K562 (cell line): ENCODE results near the gene NDUFA13. TPM values are rescaled to one million over a fixed set of nuclear protein-coding genes. Genes with fewer than 3 reads are reported as not detected.

ENCODE experiments used
- ATAC-seq: fragments of 200-7000 bp; cut with Tn5 transposase; 3 replicates; pipeline ENCODE4 v1.9.1; 2020; ENCODE audit warnings: moderate library complexity
- BruUV-seq: library from RNA; stranded (reverse); fragments of 400-500 nt; replicated peaks from 2 replicates; lab custom pipeline; 2021; lab: Mats Ljungman, UMichigan
- CTCF ChIA-PET: fragments of 300-600 bp; formaldehyde crosslinking; extraction: SDS; loops from one replicate; lab custom pipeline; 2021; ENCODE audit warnings: low intra/inter-chr PET ratio; lab: Yijun Ruan, JAX
- POLR2A ChIA-PET: fragments of 300-600, 350-650 bp; sonication (Branson Sonifier 250); formaldehyde crosslinking; extraction: SDS; loops from one replicate; lab custom pipeline; 2021; ENCODE audit warnings: antibody characterized with exemption, inconsistent platforms; lab: Yijun Ruan, JAX
- DNase-seq, 4 experiments: peaks; one replicate each; pipeline versions ENCODE4 v3.0.0 to v3.0.0-alpha.2; 2011 to 2018; ENCODE audit warnings: low spot score in 3 of 4, mixed read lengths in 3 of 4; ENCODE audit errors: extremely low read depth in 1 of 4
- FAIRE-seq: peaks from 2 replicates; lab custom pipeline; 2011; peaks lifted over from hg19 to GRCh38; lab: Jason Lieb, UNC
- H2AFZ ChIP-seq: 2 replicates; pipeline ENCODE4 v1.6.0; 2011; ENCODE audit warnings: low read depth, low read length, control low read depth, inconsistent platforms
- H3K27ac ChIP-seq: fragments of 200-600 bp; 3 replicates; pipeline ENCODE4 v1.8.0; 2011; ENCODE audit warnings: low read depth, mild to moderate bottlenecking, control low read depth, inconsistent platforms, low read length, moderate library complexity, mixed read lengths; ENCODE audit errors: extremely low read depth
- H3K27me3 ChIP-seq, 2 experiments: fragments of 300-600 bp in 1 of 2; 2 replicates in 1 of 2; 3 replicates in 1 of 2; pipeline versions ENCODE4 v1.6.0 to v1.8.0; 2011; ENCODE audit warnings: inconsistent platforms in 2 of 2, low read length in 2 of 2, mild to moderate bottlenecking in 1 of 2, mixed read lengths in 1 of 2, moderate library complexity in 1 of 2; ENCODE audit not compliant: control insufficient read depth in 2 of 2, insufficient read depth in 2 of 2
- H3K36me3 ChIP-seq: fragments of 300-600 bp; 3 replicates; pipeline ENCODE4 v1.8.0; 2011; ENCODE audit warnings: mild to moderate bottlenecking, low read length, inconsistent platforms; ENCODE audit not compliant: control insufficient read depth, insufficient read depth
- H3K4me1 ChIP-seq, 2 experiments: fragments of 200-600 bp in 1 of 2; replicated peaks in 1 of 2; 2 replicates in 1 of 2; 3 replicates in 1 of 2; pipeline versions ENCODE4 v1.5.1 to v1.8.0; 2011; ENCODE audit warnings: inconsistent platforms in 2 of 2, low read length in 2 of 2, mild to moderate bottlenecking in 1 of 2, mixed read lengths in 1 of 2, moderate library complexity in 1 of 2; ENCODE audit not compliant: control insufficient read depth in 2 of 2, insufficient read depth in 2 of 2
- H3K4me2 ChIP-seq: 2 replicates; pipeline ENCODE4 v1.6.1; 2011; ENCODE audit warnings: low read length, control low read depth, inconsistent platforms, mixed read lengths; ENCODE audit not compliant: insufficient read depth
- H3K4me3 ChIP-seq: fragments of 200-600 bp; sonication (generic), shearing (Covaris generic); 2 replicates; pipeline ENCODE4 v1.5.1; 2016; ENCODE audit warnings: control low read depth, inconsistent platforms
- H3K79me2 ChIP-seq: fragments of 200-600 bp; 3 replicates; pipeline ENCODE4 v1.8.0; 2011; ENCODE audit warnings: low read length, inconsistent platforms; ENCODE audit not compliant: control insufficient read depth, insufficient read depth
- H3K9ac ChIP-seq, 2 experiments: 2 replicates each; pipeline versions ENCODE4 v1.6.0 to v1.6.1; 2011; ENCODE audit warnings: low read depth in 2 of 2, low read length in 2 of 2, control low read depth in 1 of 2, inconsistent platforms in 1 of 2, mild to moderate bottlenecking in 1 of 2, mixed read lengths in 1 of 2; ENCODE audit not compliant: insufficient read depth in 1 of 2
- H3K9me1 ChIP-seq: one replicate; pipeline ENCODE4 v1.6.0; 2011; ENCODE audit warnings: inconsistent platforms, mild to moderate bottlenecking, low read length, moderate library complexity; ENCODE audit not compliant: control insufficient read depth, insufficient read depth
- H3K9me3 ChIP-seq: replicated peaks from 2 replicates; pipeline ENCODE4 v1.5.1; 2011; ENCODE audit warnings: low read depth, low read length, inconsistent platforms; ENCODE audit not compliant: control insufficient read depth, insufficient read depth
- H4K20me1 ChIP-seq: replicated peaks from 2 replicates; pipeline ENCODE4 v1.6.1; 2011; ENCODE audit warnings: low read length, inconsistent platforms, mixed read lengths; ENCODE audit not compliant: control insufficient read depth, insufficient read depth
- CBFA2T3 ChIP-seq: fragments of 450-650 bp; IDR thresholded peaks from 2 replicates; pipeline ENCODE4 v1.6.1; 2017
- CTCF ChIP-seq, 3 experiments: IDR thresholded peaks in 2 of 3; conservative IDR thresholded peaks in 1 of 3; 2 replicates each; pipeline ENCODE4 v1.5.1; 2011 to 2012; ENCODE audit warnings: low read length in 3 of 3, mild to moderate bottlenecking in 3 of 3, control low read depth in 2 of 3, improper control_type of control experiment in 1 of 3, inconsistent platforms in 1 of 3, low read depth in 1 of 3, mixed read lengths in 1 of 3, moderate library complexity in 1 of 3; ENCODE audit not compliant: insufficient read depth in 2 of 3
- CTCFL ChIP-seq: IDR thresholded peaks from 2 replicates; pipeline ENCODE4 v1.6.1; 2011; ENCODE audit warnings: borderline replicate concordance, low read depth, mild to moderate bottlenecking, moderate library complexity, low read length; ENCODE audit not compliant: insufficient read depth, poor library complexity, severe bottlenecking
- ESRRA ChIP-seq: fragments of 450-650 bp; IDR thresholded peaks from 2 replicates; pipeline ENCODE4 v1.6.1; 2014; ENCODE audit warnings: low read depth, mild to moderate bottlenecking, moderate library complexity, borderline replicate concordance
- HNRNPH1 ChIP-seq: fragments of 200-400 bp; formaldehyde crosslinking; optimal IDR thresholded peaks from 2 replicates; pipeline ENCODE3; 2017; ENCODE audit warnings: low read depth, mild to moderate bottlenecking, low read length, moderate library complexity
- MAFF ChIP-seq: IDR thresholded peaks from 2 replicates; pipeline ENCODE4 v1.6.1; 2012; ENCODE audit warnings: low read length, improper control_type of control experiment
- MBD1 ChIP-seq: fragments of 250-450 bp; sonication (Bioruptor Pico); IDR thresholded peaks from 2 replicates; pipeline ENCODE4 v1.8.0; 2022; ENCODE audit warnings: inconsistent platforms
- MCM2 ChIP-seq: fragments of 450-650 bp; IDR thresholded peaks from 2 replicates; pipeline ENCODE4 v1.6.1; 2017; ENCODE audit warnings: low read depth, mild to moderate bottlenecking
- RAD21 ChIP-seq, 2 experiments: fragments of 250-450 bp in 1 of 2; fragments of 450-650 bp in 1 of 2; sonication (Bioruptor Pico) in 1 of 2; formaldehyde crosslinking in 1 of 2; IDR thresholded peaks in 1 of 2; conservative IDR thresholded peaks in 1 of 2; 2 replicates each; pipeline versions ENCODE4 v1.4.0 to v1.8.0; 2020 to 2022; ENCODE audit warnings: mild to moderate bottlenecking in 2 of 2, moderate library complexity in 1 of 2
- SRSF7 ChIP-seq: fragments of 200-400 bp; formaldehyde crosslinking; optimal IDR thresholded peaks from 2 replicates; pipeline ENCODE3; 2017; ENCODE audit warnings: mild to moderate bottlenecking, low read depth, low read length
- TCFL5 ChIP-seq: fragments of 250-450 bp; sonication (Bioruptor Pico); conservative IDR thresholded peaks from 2 replicates; pipeline ENCODE4 v1.6.1; 2021; ENCODE audit warnings: mild to moderate bottlenecking, moderate library complexity, matching md5 sums
- TEAD1 ChIP-seq, 2 experiments: fragments of 450-650 bp in 1 of 2; sonication (generic) in 1 of 2; formaldehyde crosslinking; IDR thresholded peaks; 2 replicates each; pipeline versions ENCODE4 v1.4.0 to v1.8.0; 2020 to 2022; ENCODE audit warnings: mild to moderate bottlenecking in 2 of 2, missing genetic modification reagents in 1 of 2
- TEAD4 ChIP-seq, 2 experiments: sonication (generic) in 1 of 2; formaldehyde crosslinking in 1 of 2; IDR thresholded peaks; 2 replicates each; pipeline versions ENCODE4 v1.6.1 to v1.8.0; 2012 to 2022; ENCODE audit warnings: borderline replicate concordance in 1 of 2, inconsistent platforms in 1 of 2, low read length in 1 of 2, mild to moderate bottlenecking in 1 of 2, missing genetic modification reagents in 1 of 2
- ZBED1 ChIP-seq: IDR thresholded peaks from 2 replicates; pipeline ENCODE4 v1.6.1; 2014
- ZNF23 ChIP-seq: fragments of 250-450 bp; sonication (Bioruptor Pico); IDR thresholded peaks from 2 replicates; pipeline ENCODE4 v1.4.0; 2020; ENCODE audit warnings: mild to moderate bottlenecking
- WGBS: fragments of 100-300 bp; shearing (Covaris generic); methylation state at CpG from one replicate; pipeline ENCODE4 v1.1.6; 2016; ENCODE audit warnings: low coverage, mixed read lengths; ENCODE audit not compliant: insufficient coverage; ENCODE audit errors: missing lambda C conversion rate; 5-methylcytosine and 5-hydroxymethylcytosine counted together
- in situ Hi-C: fragments of 300-500 bp; cut with MboI; formaldehyde crosslinking; loops from 4 replicates; pipeline ENCODE4 v1.15.0; 2018; ENCODE audit warnings: inconsistent platforms, mixed read lengths
- intact Hi-C: fragments of 100-400 bp; cut with micrococcal nuclease; formaldehyde crosslinking; loops from 2 replicates; pipeline ENCODE4 v1.14.2; 2022
- polyA plus RNA-seq, 8 experiments: library from polyadenylated mRNA; depleted of rRNA in 4 of 8; stranded (reverse) in 5 of 8; unstranded in 3 of 8; fragments of >200 nt; fragmentation: Nextera tagmentation in 2 of 8; fragmentation: Illumina TruSeq in 1 of 8; extraction: Ambion mirVana in 2 of 8; extraction: Trizol in 1 of 8; gene quantifications; 2 replicates each; pipeline versions ENCODE4 v1.2.1 to v1.2.3, GENCODE V29; 2011 to 2014; ENCODE audit warnings: inconsistent platforms in 1 of 8, missing spikeins in 1 of 8
- total RNA-seq, 7 experiments: library from RNA; depleted of rRNA in 6 of 7; stranded (reverse); fragments of >200 nt in 6 of 7; fragmentation: Illumina TruSeq in 2 of 7; extraction: Trizol in 2 of 7; gene quantifications; 2 replicates each; pipeline versions ENCODE4 v1.2.1 to v1.2.3, GENCODE V29; 2011 to 2021; ENCODE audit warnings: low replicate concordance in 1 of 7

NDUFA13 gene
- total and polyA plus RNA-seq, 9 of the 15 experiments (the other 6 are each of a cell fraction or from before 2014, with no cell fraction given) = 146 to 596 (median 429) TPM

- Histone ChIP-seq H3K4me1 (peaks cover 0 to 19% of the 10 kb centered on the region in 2 experiments; a peak in 2 of 5 replicates), H3K9me3 (no peaks in the 10 kb centered on the region), H3K9ac (peak overlapping the region in 1 of 2 experiments; percentile 58; a peak in 1 of 4 replicates), H4K20me1 (peaks cover 7% of the 10 kb centered on the region; the same call in 1 of the 2 replicates), H3K27ac (no peak overlapping the region), H3K36me3 (no peaks in the 10 kb centered on the region), H3K4me2 (no peak overlapping the region), H3K79me2 (no peaks in the 10 kb centered on the region), H3K27me3 (peaks cover 0 to 21% of the 10 kb centered on the region in 2 experiments; a peak in 3 of 5 replicates), H3K9me1 (no peaks in the 10 kb centered on the region), H3K4me3 (no peak overlapping the region), H2AFZ (no peak overlapping the region)
- ChIA-PET POLR2A (interaction anchor here (0.6 kb wide), 1 partner anchor 54 kb away, joined by 3 read pairs; no protein-coding TSS in a partner anchor), CTCF (interaction anchor here (0.7 kb wide), 1 partner anchor 80 kb away, joined by 4 read pairs; the partner anchor contains the start of gene GMIP)
- peak in 3 of 4 experiments; percentile 38 to 55 (median 53) for DNase-seq
- ATAC-seq = peak; percentile 89
- intact Hi-C loops (loop anchor here (10.0 kb wide), 1 partner anchor 182 kb away; no protein-coding TSS in a partner anchor), in situ Hi-C loops (no loop called here)
- WGBS = 29% methylated on average over 14 of the region's 17 CpGs
- peak; percentile 75 for FAIRE-seq
- no TSS peak for BruUV-seq
- no peak for TF ChIP-seq ZNF23 (CRISPR knock-in tag)
- TF ChIP-seq CBFA2T3 = no peak
- no peak for TF ChIP-seq ZBED1
- TF ChIP-seq ESRRA = no peak
- TF ChIP-seq CTCFL = peak; percentile 52
- no peak for TF ChIP-seq TEAD1 (CRISPR knock-in tag; IDR thresholded peaks at IDR 0.05)
- TF ChIP-seq HNRNPH1 = no peak
- no peak for TF ChIP-seq TCFL5
- TF ChIP-seq SRSF7 = no peak
- TF ChIP-seq MAFF = no peak
- no peak for TF ChIP-seq TEAD4 (IDR thresholded peaks at IDR 0.05; ENCODE audit: low read length)
- TF ChIP-seq TEAD4 (CRISPR knock-in tag; IDR thresholded peaks at IDR 0.05; ENCODE audit: borderline replicate concordance) = no peak
- TF ChIP-seq RAD21 (CRISPR knock-in tag; conservative IDR thresholded peaks at IDR 0.05 in 1 of 2, IDR thresholded peaks at IDR 0.05 in 1 of 2) = peak in 1 of 2 experiments; percentile 58; a peak in 3 of 4 replicates
- no peak for TF ChIP-seq MCM2
- no peak for TF ChIP-seq MBD1
- peak; percentile 56 to 68 (median 57) for TF ChIP-seq CTCF (IDR thresholded peaks at IDR 0.05 in 2 of 3, conservative IDR thresholded peaks at IDR 0.05 in 1 of 3; ENCODE audit: insufficient read depth in 2 of 3, low read depth in 1 of 3, low read length in 3 of 3)
Observed at GRCh38 chr19:19562665-19563347, 46.8 kb downstream of the NDUFA13 start.
